HepG2 (cell line): ENCODE data around the gene CDAN1. TPM values are rescaled to one million over a fixed set of nuclear protein-coding genes. Genes with fewer than 3 reads are reported as not detected.
A peak's percentile ranks its signal among the peaks of the same experiment; 100 is the strongest.

Experiments
- E2F1 ChIP-seq: sonication (generic); formaldehyde crosslinking; IDR thresholded peaks from 2 replicates; pipeline ENCODE4 v1.5.0; 2020; ENCODE audit warnings: missing genetic modification reagents
- KDM5B ChIP-seq: sonication (generic); formaldehyde crosslinking; IDR thresholded peaks from 2 replicates; pipeline ENCODE4 v1.4.0; 2020; ENCODE audit warnings: missing genetic modification reagents, mild to moderate bottlenecking, borderline replicate concordance
- KLF11 ChIP-seq: IDR thresholded peaks from 2 replicates; pipeline ENCODE4 v1.6.1; 2016; ENCODE audit warnings: missing compliant biosample characterization
- NAIF1 ChIP-seq: sonication (generic); formaldehyde crosslinking; IDR thresholded peaks from 2 replicates; pipeline ENCODE4 v1.5.0; 2020; ENCODE audit warnings: mild to moderate bottlenecking, missing genetic modification reagents, borderline replicate concordance
- NFE2 ChIP-seq: sonication (generic); formaldehyde crosslinking; IDR thresholded peaks from 2 replicates; pipeline ENCODE4 v1.4.0; 2020; ENCODE audit warnings: missing genetic modification reagents
- NFYB ChIP-seq: sonication (generic); formaldehyde crosslinking; IDR thresholded peaks from 2 replicates; pipeline ENCODE4 v1.4.0; 2020; ENCODE audit warnings: missing genetic modification reagents
- PATZ1 ChIP-seq: sonication (generic); formaldehyde crosslinking; IDR thresholded peaks from 2 replicates; pipeline ENCODE4 v1.4.0; 2020; ENCODE audit warnings: missing genetic modification reagents
- PLSCR1 ChIP-seq: sonication (generic); formaldehyde crosslinking; IDR thresholded peaks from 2 replicates; pipeline ENCODE4 v1.5.0; 2020; ENCODE audit warnings: missing genetic modification reagents, mild to moderate bottlenecking, borderline replicate concordance
- POLR2G ChIP-seq: fragments of 200-400 bp; formaldehyde crosslinking; IDR thresholded peaks from 2 replicates; pipeline ENCODE4 v1.6.1; 2018; ENCODE audit warnings: mild to moderate bottlenecking, low read depth, low read length, moderate library complexity
- SALL2 ChIP-seq: sonication (generic); formaldehyde crosslinking; IDR thresholded peaks from 2 replicates; pipeline ENCODE4 v1.8.1; 2023; ENCODE audit warnings: mild to moderate bottlenecking, missing genetic modification reagents, inconsistent platforms
- THRA ChIP-seq: sonication (generic); formaldehyde crosslinking; IDR thresholded peaks from 2 replicates; pipeline ENCODE4 v1.4.0; 2020; ENCODE audit warnings: missing genetic modification reagents, borderline replicate concordance
- TOE1 ChIP-seq: sonication (generic); formaldehyde crosslinking; IDR thresholded peaks from 2 replicates; pipeline ENCODE4 v1.4.0; 2020; ENCODE audit warnings: mild to moderate bottlenecking, missing genetic modification reagents
- ZNF205 ChIP-seq: IDR thresholded peaks from 2 replicates; pipeline ENCODE4 v1.6.1; 2018; ENCODE audit warnings: missing biosample characterization, missing genetic modification reagents
- ZNF232 ChIP-seq: sonication (generic); formaldehyde crosslinking; IDR thresholded peaks from 2 replicates; pipeline ENCODE4 v1.4.0; 2020; ENCODE audit warnings: missing genetic modification reagents, borderline replicate concordance
- polyA plus RNA-seq, 8 experiments: library from polyadenylated mRNA; depleted of rRNA in 3 of 8; stranded (reverse) in 7 of 8; unstranded in 1 of 8; fragments of >200 nt; fragmentation: Illumina TruSeq in 4 of 8; extraction: Trizol in 4 of 8; gene quantifications; 2 replicates each; pipeline versions ENCODE4 v1.2.1 to v1.2.3, GENCODE V29; 2011 to 2016; ENCODE audit warnings: low read depth in 4 of 8, missing spikeins in 1 of 8, mixed read lengths in 1 of 8; ENCODE audit not compliant: insufficient read depth in 1 of 8
- total RNA-seq, 5 experiments: library from RNA; depleted of rRNA; stranded (reverse); fragments of >200 nt; fragmentation: Illumina TruSeq; extraction: Trizol; gene quantifications; 2 replicates each; pipeline ENCODE4 v1.2.3, GENCODE V29; 2016; ENCODE audit warnings: low read depth in 1 of 5
- TF ChIP-seq, protein P1 (sequence below): sonication (generic); formaldehyde crosslinking; IDR thresholded peaks from 2 replicates; pipeline ENCODE4 v1.4.0; 2020; ENCODE audit warnings: missing genetic modification reagents, low read depth, mild to moderate bottlenecking, borderline replicate concordance
- TF ChIP-seq, protein P2 (sequence below): sonication (generic); formaldehyde crosslinking; IDR thresholded peaks from 2 replicates; pipeline ENCODE4 v1.4.0; 2020; ENCODE audit warnings: missing genetic modification reagents
- TF ChIP-seq, protein P3 (sequence below): sonication (generic); formaldehyde crosslinking; IDR thresholded peaks from 2 replicates; pipeline ENCODE4 v1.4.0; 2020; ENCODE audit warnings: low read depth, missing genetic modification reagents

CDAN1 gene
- total and polyA plus RNA-seq, 2 of the 13 experiments (the other 11 are each of a cell fraction or from before 2014, with no cell fraction given), result 5.0 to 16.1 TPM

GRCh38 chr15:42736793-42737528, at the start of gene CDAN1 (continued):
- TF ChIP-seq SALL2 (peak; percentile 72; the same call in 1 of the 2 replicates), NFE2 (CRISPR knock-in tag) (no peak), KLF11 (CRISPR knock-in tag) (no peak), PATZ1 (CRISPR knock-in tag) (no peak), KDM5B (no peak; the same call in 1 of the 2 replicates), ZNF205 (CRISPR knock-in tag) (no peak), NFYB (CRISPR knock-in tag) (no peak), NAIF1 (CRISPR knock-in tag) (no peak), PLSCR1 (CRISPR knock-in tag) (no peak), E2F1 (no peak), TOE1 (CRISPR knock-in tag) (no peak), ZNF232 (CRISPR knock-in tag) (peak; percentile 63; the same call in 1 of the 2 replicates), POLR2G (peak; percentile 74), THRA (no peak)
- TF ChIP-seq, protein P1, sequence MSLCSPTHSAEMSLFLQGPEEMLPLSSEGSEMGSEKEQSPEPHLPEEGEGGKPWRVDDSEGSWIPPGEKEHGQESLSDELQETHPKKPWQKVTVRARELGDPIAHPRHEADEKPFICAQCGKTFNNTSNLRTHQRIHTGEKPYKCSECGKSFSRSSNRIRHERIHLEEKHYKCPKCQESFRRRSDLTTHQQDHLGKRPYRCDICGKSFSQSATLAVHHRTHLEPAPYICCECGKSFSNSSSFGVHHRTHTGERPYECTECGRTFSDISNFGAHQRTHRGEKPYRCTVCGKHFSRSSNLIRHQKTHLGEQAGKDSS (CRISPR knock-in tag), result no peak; the same call in 1 of the 2 replicates
- TF ChIP-seq, protein P2, sequence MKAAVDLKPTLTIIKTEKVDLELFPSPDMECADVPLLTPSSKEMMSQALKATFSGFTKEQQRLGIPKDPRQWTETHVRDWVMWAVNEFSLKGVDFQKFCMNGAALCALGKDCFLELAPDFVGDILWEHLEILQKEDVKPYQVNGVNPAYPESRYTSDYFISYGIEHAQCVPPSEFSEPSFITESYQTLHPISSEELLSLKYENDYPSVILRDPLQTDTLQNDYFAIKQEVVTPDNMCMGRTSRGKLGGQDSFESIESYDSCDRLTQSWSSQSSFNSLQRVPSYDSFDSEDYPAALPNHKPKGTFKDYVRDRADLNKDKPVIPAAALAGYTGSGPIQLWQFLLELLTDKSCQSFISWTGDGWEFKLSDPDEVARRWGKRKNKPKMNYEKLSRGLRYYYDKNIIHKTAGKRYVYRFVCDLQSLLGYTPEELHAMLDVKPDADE (CRISPR knock-in tag), result no peak
- TF ChIP-seq, protein P3, sequence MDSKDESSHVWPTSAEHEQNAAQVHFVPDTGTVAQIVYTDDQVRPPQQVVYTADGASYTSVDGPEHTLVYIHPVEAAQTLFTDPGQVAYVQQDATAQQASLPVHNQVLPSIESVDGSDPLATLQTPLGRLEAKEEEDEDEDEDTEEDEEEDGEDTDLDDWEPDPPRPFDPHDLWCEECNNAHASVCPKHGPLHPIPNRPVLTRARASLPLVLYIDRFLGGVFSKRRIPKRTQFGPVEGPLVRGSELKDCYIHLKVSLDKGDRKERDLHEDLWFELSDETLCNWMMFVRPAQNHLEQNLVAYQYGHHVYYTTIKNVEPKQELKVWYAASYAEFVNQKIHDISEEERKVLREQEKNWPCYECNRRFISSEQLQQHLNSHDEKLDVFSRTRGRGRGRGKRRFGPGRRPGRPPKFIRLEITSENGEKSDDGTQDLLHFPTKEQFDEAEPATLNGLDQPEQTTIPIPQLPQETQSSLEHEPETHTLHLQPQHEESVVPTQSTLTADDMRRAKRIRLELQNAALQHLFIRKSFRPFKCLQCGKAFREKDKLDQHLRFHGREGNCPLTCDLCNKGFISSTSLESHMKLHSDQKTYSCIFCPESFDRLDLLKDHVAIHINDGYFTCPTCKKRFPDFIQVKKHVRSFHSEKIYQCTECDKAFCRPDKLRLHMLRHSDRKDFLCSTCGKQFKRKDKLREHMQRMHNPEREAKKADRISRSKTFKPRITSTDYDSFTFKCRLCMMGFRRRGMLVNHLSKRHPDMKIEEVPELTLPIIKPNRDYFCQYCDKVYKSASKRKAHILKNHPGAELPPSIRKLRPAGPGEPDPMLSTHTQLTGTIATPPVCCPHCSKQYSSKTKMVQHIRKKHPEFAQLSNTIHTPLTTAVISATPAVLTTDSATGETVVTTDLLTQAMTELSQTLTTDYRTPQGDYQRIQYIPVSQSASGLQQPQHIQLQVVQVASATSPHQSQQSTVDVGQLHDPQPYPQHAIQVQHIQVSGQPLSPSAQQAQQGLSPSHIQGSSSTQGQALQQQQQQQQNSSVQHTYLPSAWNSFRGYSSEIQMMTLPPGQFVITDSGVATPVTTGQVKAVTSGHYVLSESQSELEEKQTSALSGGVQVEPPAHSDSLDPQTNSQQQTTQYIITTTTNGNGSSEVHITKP (CRISPR knock-in tag), result no peak
